Dendritic cell treated with granulocyte-macrophage colony-stimulating factor and Interleukin-4, amounts not matched to agents 40 ng/mL and 50 ng/mL, for 4 days (primary cell): ENCODE measurements around the gene ANKRD39.

Experiments
- H3K27ac Mint-ChIP-seq: one replicate; pipeline ENCODE4 v1.8.0; 2022; ENCODE audit warnings: mild to moderate bottlenecking, mixed read lengths
- H3K27me3 Mint-ChIP-seq: one replicate; pipeline ENCODE4 v1.8.0; 2022; ENCODE audit warnings: mild to moderate bottlenecking, mixed read lengths
- H3K36me3 Mint-ChIP-seq: one replicate; pipeline ENCODE4 v1.8.0; 2022; ENCODE audit warnings: low read depth, mixed read lengths
- H3K4me1 Mint-ChIP-seq: one replicate; pipeline ENCODE4 v1.8.0; 2022; ENCODE audit warnings: low read depth, mixed read lengths
- H3K4me3 Mint-ChIP-seq: one replicate; pipeline ENCODE4 v1.8.0; 2022; ENCODE audit warnings: mild to moderate bottlenecking, moderate library complexity, mixed read lengths
- H3K9me3 Mint-ChIP-seq: one replicate; pipeline ENCODE4 v1.8.0; 2022; ENCODE audit warnings: mixed read lengths
- intact Hi-C: fragments of 100-400 bp; cut with micrococcal nuclease; formaldehyde crosslinking; loops from one replicate; pipeline ENCODE4 v1.15.0; 2022

The ANKRD39 gene

DNA sequence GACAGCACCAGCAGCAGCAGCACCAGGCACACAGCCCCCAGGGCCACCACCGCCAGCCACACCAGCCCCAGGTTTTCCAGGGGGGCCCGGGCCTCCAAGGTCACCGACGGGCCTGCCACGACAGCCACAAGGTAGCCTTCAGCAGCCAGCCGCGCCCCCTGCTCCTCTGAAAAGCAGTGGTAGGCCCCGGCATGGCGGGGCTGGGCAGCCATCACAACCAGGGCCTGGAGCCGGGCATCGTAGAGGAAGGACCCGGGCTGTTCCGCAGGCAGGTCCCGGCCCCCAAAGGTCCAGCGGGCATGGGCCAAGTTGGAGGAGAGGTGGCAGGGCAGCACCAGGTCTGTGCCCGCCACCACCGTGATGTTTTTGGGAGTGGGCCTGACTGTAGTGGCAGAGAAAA is 3.3 kb upstream of the ANKRD39 start:
- no peak overlapping the region for H3K27ac Mint-ChIP-seq
- peaks cover 6% of the 10 kb centered on the region for H3K36me3 Mint-ChIP-seq
- peaks cover 58% of the 10 kb centered on the region for H3K4me1 Mint-ChIP-seq
- H3K27me3 Mint-ChIP-seq: peaks cover 73% of the 10 kb centered on the region
- H3K4me3 Mint-ChIP-seq: no peak overlapping the region
- intact Hi-C loops: no loop called here
- no peaks in the 10 kb centered on the region for H3K9me3 Mint-ChIP-seq

DNA sequence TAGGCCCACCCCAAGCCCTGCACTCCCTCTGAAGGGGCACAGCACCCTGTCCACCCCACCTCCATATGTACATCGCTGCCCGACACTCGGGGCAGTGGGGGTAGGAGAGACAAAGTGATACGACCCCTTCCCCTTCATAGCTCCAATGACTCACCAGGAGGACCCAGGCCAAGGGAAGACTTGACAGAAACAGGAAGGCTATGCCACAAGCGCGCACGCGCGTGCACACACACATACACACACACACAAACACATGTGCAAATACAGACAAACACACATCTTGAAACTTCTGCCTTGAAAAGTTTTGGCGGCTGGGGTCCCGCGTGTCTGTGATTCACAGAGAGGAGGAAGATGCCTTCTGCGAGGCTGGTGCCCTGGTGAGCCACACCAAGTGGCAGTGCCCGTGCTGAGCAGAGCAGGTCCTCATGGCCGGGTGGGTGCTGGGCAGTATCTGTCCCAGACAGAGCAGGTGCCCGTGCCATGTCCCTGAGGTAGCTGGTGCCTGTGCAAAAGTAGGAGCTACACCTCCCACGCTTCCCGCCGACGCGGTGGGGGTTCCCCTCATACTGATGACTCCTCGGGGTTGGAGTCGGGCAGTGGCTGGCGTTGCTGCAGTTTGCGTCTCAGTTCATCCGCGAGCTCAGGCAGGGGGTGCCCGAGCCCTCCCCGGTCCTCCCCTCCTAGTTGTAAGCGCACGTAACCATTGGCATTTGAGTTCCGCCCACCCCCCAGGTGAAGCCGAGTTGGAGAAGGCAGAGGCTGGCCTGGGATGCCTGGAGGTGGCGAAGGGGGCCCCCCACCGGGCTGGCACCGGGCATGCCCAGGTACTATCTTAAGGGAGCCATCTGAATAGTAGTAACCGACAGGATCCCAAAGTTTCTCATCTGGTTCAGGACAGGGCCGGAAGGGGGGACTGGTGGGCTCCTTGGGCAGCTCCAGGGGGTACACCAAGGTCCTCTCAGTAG is 2.5 kb upstream of the ANKRD39 start:
- H3K9me3 Mint-ChIP-seq: no peaks in the 10 kb centered on the region
- H3K27ac Mint-ChIP-seq: no peak overlapping the region
- H3K27me3 Mint-ChIP-seq: peaks cover 65% of the 10 kb centered on the region
- H3K4me1 Mint-ChIP-seq: peaks cover 54% of the 10 kb centered on the region
- intact Hi-C loops: no loop called here
- H3K36me3 Mint-ChIP-seq: peaks cover 6% of the 10 kb centered on the region
- H3K4me3 Mint-ChIP-seq: no peak overlapping the region

DNA sequence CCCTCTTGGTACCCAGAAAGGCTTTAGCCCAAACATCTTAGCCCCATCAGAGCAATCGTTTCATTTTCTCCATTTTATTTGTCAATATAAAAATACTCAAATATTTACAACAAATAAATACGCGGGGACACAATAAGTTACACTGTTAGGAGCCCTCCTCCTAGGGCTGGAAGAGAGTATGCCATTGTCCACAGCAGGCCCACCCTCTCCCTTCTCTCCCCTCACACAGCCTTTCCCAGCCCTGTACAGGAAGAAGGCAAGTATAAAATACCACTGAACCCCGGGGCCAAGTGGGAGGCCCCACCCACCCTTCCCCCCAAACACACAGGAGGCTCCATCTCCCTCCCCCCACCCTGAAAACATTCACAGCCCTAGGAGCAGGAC is 1.9 kb upstream of the ANKRD39 start:
- no peaks in the 10 kb centered on the region for H3K9me3 Mint-ChIP-seq
- peaks cover 59% of the 10 kb centered on the region for H3K4me1 Mint-ChIP-seq
- peaks cover 6% of the 10 kb centered on the region for H3K36me3 Mint-ChIP-seq
- H3K27me3 Mint-ChIP-seq: peaks cover 59% of the 10 kb centered on the region
- H3K4me3 Mint-ChIP-seq: no peak overlapping the region
- peak overlapping the region; percentile 85 for H3K27ac Mint-ChIP-seq
- intact Hi-C loops: loop anchor here (5.0 kb wide), 1 partner anchor 253 kb away; the partner anchor contains the start of gene ANKRD36

DNA sequence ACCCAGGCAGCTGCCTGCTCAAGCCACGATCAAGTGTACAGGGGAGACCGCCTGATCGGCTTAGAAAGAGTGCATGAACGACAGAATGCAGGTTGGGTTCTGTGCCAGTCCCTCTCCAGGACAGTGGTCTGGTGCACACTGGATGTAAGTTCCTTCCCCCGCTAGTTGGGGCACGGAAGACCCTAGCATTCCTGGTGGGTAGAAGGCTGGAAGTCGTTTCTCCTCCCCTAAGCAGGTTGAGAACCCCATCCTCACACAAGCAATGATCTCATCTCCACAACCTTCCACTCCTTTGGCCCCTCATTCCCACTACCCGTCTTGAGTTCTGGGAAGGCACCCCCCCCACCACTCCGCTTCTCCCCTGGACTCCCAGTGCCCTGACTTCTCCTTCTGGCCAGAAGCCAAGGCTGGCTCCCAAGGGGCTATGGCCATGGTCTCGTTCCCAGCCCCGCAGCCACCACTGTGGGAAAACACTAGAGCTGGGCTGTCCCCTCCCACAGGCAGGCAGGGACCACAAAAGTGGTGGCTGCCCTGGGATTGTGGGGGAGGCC is 1.4 kb upstream of the ANKRD39 start:
- Mint-ChIP-seq H3K36me3 (peaks cover 9% of the 10 kb centered on the region), H3K27me3 (peaks cover 54% of the 10 kb centered on the region), H3K4me3 (peak overlapping the region; percentile 97), H3K9me3 (no peaks in the 10 kb centered on the region), H3K4me1 (peaks cover 59% of the 10 kb centered on the region), H3K27ac (peak overlapping the region; percentile 85)
- intact Hi-C loops: loop anchor here (5.0 kb wide), 1 partner anchor 253 kb away; the partner anchor contains the start of gene ANKRD36

DNA sequence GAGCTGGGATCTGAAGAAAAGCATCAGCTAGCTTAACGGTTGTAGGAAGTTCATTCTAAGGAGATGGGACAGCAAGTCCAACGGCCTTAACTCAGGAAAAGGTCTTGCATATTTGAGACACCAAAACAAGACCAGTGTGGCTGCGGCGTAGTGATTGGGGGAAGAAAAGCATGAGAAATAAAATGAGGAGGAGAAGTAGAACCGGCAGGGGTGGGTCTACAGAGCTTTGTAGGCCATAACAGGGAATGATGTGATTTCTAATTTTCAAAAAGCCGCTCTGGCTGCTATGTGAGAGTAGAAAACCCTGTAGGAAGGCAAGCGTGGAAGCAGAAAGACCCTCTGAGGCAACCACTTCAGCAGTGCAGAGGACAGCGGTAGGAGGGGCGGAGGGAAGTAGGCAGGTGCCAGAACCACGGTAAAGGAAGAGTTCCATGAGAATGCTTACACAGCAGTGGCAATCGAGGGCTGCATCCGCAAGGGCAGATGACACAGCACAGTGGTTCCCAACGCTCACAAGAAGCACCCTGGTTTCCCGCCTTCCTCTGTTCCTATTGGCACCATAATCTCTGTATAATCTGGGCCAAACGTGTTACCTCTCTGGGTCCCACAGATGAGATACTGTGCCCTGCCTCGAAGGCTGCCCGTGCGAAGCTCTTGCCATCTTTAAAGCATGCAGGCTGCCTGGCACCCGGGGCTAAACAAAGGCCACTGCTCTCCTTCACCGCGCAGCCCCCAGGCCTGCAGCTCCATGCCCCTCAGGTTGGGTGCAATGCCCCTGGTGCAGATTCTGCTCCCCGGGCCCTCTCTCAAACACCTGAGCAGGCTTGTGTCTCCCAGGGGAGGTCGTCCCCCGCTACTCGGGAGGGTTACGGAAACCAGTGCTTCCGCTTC is 795 bp downstream of the ANKRD39 start:
- peak overlapping the region; percentile 97 for H3K4me3 Mint-ChIP-seq
- peaks cover 43% of the 10 kb centered on the region for H3K4me1 Mint-ChIP-seq
- H3K27me3 Mint-ChIP-seq: peaks cover 34% of the 10 kb centered on the region
- H3K27ac Mint-ChIP-seq: peak overlapping the region; percentile 85
- no peaks in the 10 kb centered on the region for H3K9me3 Mint-ChIP-seq
- peaks cover 31% of the 10 kb centered on the region for H3K36me3 Mint-ChIP-seq
- intact Hi-C loops: loop anchor here (5.0 kb wide), 1 partner anchor 255 kb away; the partner anchor contains the start of gene ANKRD36

DNA sequence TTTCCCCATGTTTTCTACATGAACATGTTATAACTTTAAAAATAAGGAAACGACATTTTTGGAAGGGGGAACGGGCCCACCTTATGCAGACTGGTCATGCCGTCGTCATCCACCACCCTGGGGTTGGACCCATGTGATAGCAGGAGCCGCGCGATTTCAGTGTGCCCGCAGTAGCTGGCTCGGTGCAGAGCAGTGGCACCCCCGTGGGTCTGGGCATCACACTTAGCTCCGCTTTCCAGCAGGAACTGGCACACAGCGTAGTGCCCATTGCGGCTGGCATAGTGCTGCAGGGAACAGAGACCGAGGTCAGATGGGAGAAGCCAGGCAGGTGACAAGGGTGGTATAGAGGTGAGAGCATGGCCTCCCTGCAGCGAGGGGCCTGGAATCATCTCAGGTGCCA is 4.5 kb downstream of the ANKRD39 start:
- peaks cover 56% of the 10 kb centered on the region for H3K36me3 Mint-ChIP-seq
- H3K9me3 Mint-ChIP-seq: no peaks in the 10 kb centered on the region
- peaks cover 23% of the 10 kb centered on the region for H3K4me1 Mint-ChIP-seq
- no peak overlapping the region for H3K4me3 Mint-ChIP-seq
- no peak overlapping the region for H3K27ac Mint-ChIP-seq
- intact Hi-C loops: no loop called here
- H3K27me3 Mint-ChIP-seq: peaks cover under 1% of the 10 kb centered on the region

DNA sequence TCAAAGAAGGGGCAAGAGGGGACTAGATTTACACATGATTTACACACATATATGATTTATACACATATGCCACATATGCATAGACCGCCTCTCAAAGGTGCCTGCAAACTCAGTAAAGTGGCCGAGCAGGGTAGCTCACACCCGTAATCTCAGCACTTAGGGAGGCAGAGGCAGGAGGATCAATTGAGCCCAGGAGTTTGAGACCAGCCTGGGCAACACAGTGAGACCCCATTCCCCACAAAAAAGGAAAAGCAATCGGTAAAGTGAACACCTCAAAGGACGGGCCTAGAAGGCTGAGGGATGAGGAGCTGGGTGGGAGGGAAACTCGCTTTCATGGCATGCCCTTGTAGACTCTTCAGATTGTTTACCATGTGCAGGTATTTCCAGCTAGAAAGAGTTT is 5.1 kb downstream of the ANKRD39 start:
- Mint-ChIP-seq H3K27ac (no peak overlapping the region), H3K4me3 (no peak overlapping the region), H3K27me3 (no peaks in the 10 kb centered on the region), H3K36me3 (peaks cover 58% of the 10 kb centered on the region), H3K4me1 (peaks cover 19% of the 10 kb centered on the region), H3K9me3 (no peaks in the 10 kb centered on the region)
- intact Hi-C loops: no loop called here

DNA sequence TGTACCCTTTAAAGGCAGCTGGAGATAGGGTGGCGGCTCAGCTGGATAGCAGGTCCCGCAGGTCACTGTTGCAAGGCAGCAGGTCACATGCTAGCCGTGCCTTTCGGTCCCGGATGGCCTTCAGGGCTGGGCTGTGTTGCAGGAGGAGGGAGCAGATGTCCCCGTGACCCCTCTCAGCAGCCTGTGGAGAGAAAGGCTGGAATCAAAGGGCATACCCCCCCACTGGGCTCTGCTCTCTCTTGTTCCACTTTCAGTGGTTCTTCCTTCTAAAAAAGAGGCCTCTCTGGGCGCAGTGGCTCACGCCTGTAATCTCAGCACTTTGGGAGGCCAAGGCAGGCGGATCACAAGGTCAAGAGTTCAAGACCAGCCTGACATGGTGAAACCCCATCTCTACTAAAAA is 9.6 kb downstream of the ANKRD39 start:
- intact Hi-C loops: no loop called here
- no peak overlapping the region for H3K4me3 Mint-ChIP-seq

DNA sequence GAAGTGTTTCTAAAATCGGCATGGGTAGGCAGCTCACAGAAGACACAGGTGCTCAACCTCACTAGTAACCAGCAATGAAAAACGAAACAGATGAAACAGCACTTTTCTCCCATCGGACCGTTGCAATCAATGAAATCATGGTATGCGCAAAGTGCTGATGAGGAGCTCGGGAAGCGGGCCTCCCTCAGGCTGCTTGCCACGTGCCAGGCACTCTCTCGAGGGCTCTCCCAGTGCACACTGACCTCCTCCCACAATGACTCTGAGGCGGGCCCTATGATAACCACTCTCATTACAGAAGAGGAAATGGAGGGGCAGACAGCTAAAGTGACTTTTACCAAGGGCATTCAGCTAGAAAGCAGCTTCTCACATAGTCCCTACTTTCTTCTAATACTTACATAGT is 10.2 kb downstream of the ANKRD39 start:
- Mint-ChIP-seq H3K27ac (no peak overlapping the region), H3K27me3 (no peaks in the 10 kb centered on the region), H3K9me3 (no peaks in the 10 kb centered on the region), H3K36me3 (peaks cover 48% of the 10 kb centered on the region), H3K4me1 (peaks cover 6% of the 10 kb centered on the region), H3K4me3 (no peak overlapping the region)
- intact Hi-C loops: no loop called here

More for the DNA sequence above, 9.6 kb downstream of the ANKRD39 start:
- no peak overlapping the region for H3K27ac Mint-ChIP-seq
- H3K9me3 Mint-ChIP-seq: no peaks in the 10 kb centered on the region
- no peaks in the 10 kb centered on the region for H3K27me3 Mint-ChIP-seq
- peaks cover 54% of the 10 kb centered on the region for H3K36me3 Mint-ChIP-seq
- H3K4me1 Mint-ChIP-seq: peaks cover 2% of the 10 kb centered on the region

DNA sequence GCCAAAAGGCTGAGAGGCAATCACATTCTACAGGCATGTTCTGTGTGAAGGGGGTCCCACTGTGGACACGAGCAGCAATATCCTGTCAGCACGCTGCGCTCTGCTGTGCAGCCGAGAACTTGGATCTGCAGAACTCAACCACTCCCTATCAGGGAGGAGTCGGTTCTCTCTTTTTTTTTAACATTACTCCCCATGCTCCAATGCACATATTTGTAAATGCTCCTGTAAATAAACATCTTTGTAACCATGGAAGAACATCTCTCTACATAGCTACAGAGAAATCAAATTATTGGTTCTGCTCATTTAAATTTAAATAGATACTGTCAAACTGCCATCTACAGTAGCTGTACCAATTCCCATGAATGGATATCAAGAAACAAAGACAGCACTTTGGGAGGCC is 11.0 kb downstream of the ANKRD39 start:
- Mint-ChIP-seq H3K36me3 (peaks cover 40% of the 10 kb centered on the region), H3K9me3 (no peaks in the 10 kb centered on the region), H3K27ac (no peak overlapping the region), H3K27me3 (no peaks in the 10 kb centered on the region), H3K4me1 (peaks cover 6% of the 10 kb centered on the region), H3K4me3 (no peak overlapping the region)
- intact Hi-C loops: no loop called here

DNA sequence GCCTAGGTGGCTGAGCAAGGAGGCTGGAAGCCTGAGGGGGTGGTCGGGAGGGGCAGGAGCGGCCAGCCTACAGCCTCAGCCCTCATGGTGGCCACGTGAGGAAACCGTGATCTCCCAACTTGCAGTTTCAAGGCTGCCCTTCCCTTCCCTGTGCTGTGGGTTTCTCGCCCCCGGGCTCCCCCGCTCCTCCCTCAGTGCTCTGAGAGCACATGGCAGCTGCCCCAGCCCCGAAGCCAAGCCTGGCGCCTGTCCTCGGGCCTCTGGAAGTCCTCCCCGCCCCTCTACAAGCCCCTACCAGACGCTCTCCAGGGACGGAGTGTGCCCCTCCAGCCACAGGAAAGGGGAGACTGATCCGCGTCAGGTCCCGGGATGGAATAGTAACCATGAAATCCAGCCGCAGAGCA is 13.4 kb downstream of the ANKRD39 start:
- Mint-ChIP-seq H3K27me3 (peaks cover 4% of the 10 kb centered on the region), H3K36me3 (peaks cover 27% of the 10 kb centered on the region), H3K4me3 (no peak overlapping the region), H3K4me1 (peaks cover 13% of the 10 kb centered on the region), H3K27ac (no peak overlapping the region), H3K9me3 (no peaks in the 10 kb centered on the region)
- intact Hi-C loops: no loop called here

DNA sequence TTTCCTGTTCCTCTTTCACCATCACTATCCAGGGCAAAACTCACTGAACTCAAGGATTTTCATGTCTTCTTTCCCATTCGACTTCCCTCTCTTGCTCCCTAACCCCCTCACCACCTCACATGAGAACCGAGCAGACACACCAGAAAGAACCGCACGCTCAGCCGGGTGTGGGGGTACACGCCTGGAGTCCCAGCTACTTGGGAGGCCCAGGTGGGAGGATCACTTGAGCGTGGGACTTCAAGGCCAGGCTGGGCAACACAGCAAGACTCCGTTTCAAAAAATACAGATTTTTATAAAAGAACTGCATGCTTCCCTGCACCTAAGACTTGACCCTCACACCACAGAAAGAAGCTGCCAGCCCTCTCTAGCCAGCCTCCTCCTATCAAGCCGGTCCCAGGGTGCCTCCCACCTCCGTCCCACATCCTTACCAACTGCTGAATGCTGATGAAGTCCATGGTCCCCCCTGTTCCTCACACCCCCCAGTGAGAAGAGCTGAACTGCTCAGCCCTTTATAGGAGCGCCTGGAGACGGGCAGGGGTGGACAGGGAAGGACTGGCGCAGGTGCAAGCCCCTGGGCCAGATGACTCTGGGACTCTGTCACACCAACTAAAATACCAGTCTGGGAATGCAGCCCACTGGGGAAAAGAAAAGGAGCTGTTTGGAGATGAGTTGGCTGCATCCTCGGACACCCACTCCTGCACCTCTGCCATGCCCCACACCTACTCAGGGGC is 14.1 kb downstream of the ANKRD39 start, which contains the start of gene ANKRD23:
TSS of gene ANKRD23 (minus strand) at position 484 of the 731 bp plus-strand sequence. CDS start at position 455, 29 bp downstream.
- no peaks in the 10 kb centered on the region for H3K9me3 Mint-ChIP-seq
- H3K27me3 Mint-ChIP-seq: peaks cover 4% of the 10 kb centered on the region
- H3K36me3 Mint-ChIP-seq: peaks cover 27% of the 10 kb centered on the region
- intact Hi-C loops: no loop called here
- no peak within 1 kb of the TSS for H3K27ac Mint-ChIP-seq
- H3K4me1 Mint-ChIP-seq: peaks cover 19% of the 10 kb centered on the region
- no peak within 1 kb of the TSS for H3K4me3 Mint-ChIP-seq

DNA sequence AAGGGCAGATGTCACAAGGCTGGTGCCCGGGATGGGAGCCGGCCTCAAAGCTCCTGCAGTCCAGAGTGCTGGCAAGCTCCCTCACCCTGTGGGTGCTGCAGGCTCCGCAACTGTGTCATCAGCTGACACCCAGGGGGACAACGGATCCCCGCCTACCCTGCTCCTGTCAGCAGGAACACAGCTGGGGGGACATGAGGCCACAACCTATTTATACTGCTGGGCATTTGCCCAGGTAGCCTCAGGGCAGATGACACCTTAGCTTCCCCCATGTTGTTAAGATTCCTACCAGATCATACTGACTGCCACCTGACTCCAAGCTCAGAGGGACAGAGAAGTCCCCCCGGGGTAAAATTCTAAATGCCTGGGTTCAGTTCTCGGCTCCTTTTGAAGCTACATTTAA is 15.2 kb downstream of the ANKRD39 start:
- no peak overlapping the region for H3K4me3 Mint-ChIP-seq
- peaks cover 16% of the 10 kb centered on the region for H3K36me3 Mint-ChIP-seq
- no peaks in the 10 kb centered on the region for H3K9me3 Mint-ChIP-seq
- peaks cover 4% of the 10 kb centered on the region for H3K27me3 Mint-ChIP-seq
- H3K27ac Mint-ChIP-seq: no peak overlapping the region
- H3K4me1 Mint-ChIP-seq: peaks cover 19% of the 10 kb centered on the region
- intact Hi-C loops: no loop called here
